Vagina (tissue), 2 donors: ENCODE data around the gene KIF26A. TPM values are rescaled to one million over a fixed set of nuclear protein-coding genes. Genes with fewer than 3 reads are reported as not detected.

ENCODE experiments used
- DNase-seq, 2 donors: peaks; one replicate each; pipeline ENCODE4 v3.0.0-alpha.2; 2017; ENCODE audit errors: extremely low spot score in 2 of 2
- H3K27ac ChIP-seq: fragments of 200-600 bp; sonication (generic); one replicate; pipeline ENCODE4 v1.5.1; 2019
- H3K27me3 ChIP-seq: fragments of 200-600 bp; sonication (generic); one replicate; pipeline ENCODE4 v1.5.1; 2019
- H3K36me3 ChIP-seq, 2 donors: fragments of 200-600 bp; sonication (generic); one replicate each; pipeline ENCODE4 v1.5.1; 2017 to 2019
- H3K4me1 ChIP-seq: fragments of 200-600 bp; sonication (generic); one replicate; pipeline ENCODE4 v1.5.1; 2019
- H3K4me3 ChIP-seq, 2 donors: fragments of 200-600 bp; sonication (generic); 1 replicate in 1 of 2; 2 replicates in 1 of 2; pipeline ENCODE4 v1.5.1; 2016 to 2019
- H3K9me3 ChIP-seq: fragments of 200-600 bp; sonication (generic); one replicate; pipeline ENCODE4 v1.5.1; 2019
- POLR2A ChIP-seq, 2 donors: fragments of 450-650 bp; IDR thresholded peaks; one replicate each; pipeline ENCODE4 v1.6.1; 2017; ENCODE audit warnings: antibody characterized with exemption in 2 of 2, mild to moderate bottlenecking in 2 of 2, moderate library complexity in 2 of 2
- POLR2AphosphoS5 ChIP-seq, 2 donors: sonication (generic); formaldehyde crosslinking; IDR thresholded peaks; one replicate each; pipeline ENCODE4 v1.9.0; 2017; ENCODE audit warnings: antibody characterized with exemption in 2 of 2, mild to moderate bottlenecking in 2 of 2, low read depth in 1 of 2; ENCODE audit not compliant: insufficient read depth in 1 of 2
- intact Hi-C: fragments of 100-400 bp; cut with DNase I; formaldehyde crosslinking; loops from one replicate; pipeline ENCODE4 v1.15.1; 2023
- total RNA-seq: library from RNA; depleted of rRNA; stranded (reverse); fragments of >200 nt; gene quantifications from one replicate; pipeline ENCODE4 v1.2.3, GENCODE V29; 2016
- TF ChIP-seq, protein P1 (sequence below), 3 experiments: fragments of 450-650 bp in 2 of 3; fragments of 200-600 bp in 1 of 3; sonication (generic) in 1 of 3; IDR thresholded peaks; one replicate each; pipeline ENCODE4 v1.5.1; 2017 to 2019; ENCODE audit warnings: antibody characterized with exemption in 3 of 3, mild to moderate bottlenecking in 2 of 3, moderate library complexity in 2 of 3

The KIF26A gene
- total RNA-seq, 1 donor from 2014 or later: 2.7 TPM

DNA sequence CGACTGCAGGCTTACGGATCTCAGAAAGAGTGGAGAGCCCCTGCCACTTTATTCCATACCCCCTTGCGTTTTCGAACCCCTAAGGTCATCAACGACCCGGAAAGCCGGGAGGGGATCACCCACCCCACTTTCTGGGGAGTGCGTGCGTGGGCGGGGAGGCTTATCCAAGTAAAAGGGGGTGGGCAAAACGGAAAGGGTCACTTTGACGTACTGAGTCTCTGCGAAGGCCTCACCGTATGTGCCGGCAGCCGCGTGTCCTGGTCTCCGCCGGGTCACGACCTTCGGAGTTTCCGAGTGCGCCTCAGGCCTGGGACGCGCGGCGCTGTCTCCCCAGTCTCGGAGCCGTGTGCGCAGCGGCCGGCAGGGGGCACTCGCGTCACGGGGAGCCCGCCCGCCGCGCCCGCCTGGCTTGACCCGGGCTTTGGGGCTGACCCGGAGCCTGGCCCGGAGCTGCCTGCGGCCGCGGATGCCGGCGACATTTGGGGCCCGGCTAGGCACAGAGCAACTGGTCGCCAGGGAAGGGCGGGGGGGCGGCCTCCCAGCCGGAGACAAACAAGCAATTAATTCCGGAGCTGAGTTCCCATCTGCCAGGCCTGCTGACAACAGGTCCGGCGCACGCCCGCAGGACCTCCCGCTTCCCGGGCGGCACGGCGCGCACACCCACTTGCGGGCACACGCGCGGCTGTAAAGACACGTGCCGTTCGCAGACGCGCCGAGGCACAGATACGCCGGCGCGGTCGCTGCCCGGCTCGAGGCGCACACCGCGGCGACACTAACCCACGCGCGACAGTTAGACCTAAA, 890 bp upstream of the KIF26A start:
- H3K27ac ChIP-seq: peak overlapping the region; percentile 15
- peak overlapping the region; percentile 52 to 56 for H3K4me3 ChIP-seq
- DNase-seq: no peak
- no peak for TF ChIP-seq POLR2A (IDR thresholded peaks at IDR 0.05)
- TF ChIP-seq, protein P1, sequence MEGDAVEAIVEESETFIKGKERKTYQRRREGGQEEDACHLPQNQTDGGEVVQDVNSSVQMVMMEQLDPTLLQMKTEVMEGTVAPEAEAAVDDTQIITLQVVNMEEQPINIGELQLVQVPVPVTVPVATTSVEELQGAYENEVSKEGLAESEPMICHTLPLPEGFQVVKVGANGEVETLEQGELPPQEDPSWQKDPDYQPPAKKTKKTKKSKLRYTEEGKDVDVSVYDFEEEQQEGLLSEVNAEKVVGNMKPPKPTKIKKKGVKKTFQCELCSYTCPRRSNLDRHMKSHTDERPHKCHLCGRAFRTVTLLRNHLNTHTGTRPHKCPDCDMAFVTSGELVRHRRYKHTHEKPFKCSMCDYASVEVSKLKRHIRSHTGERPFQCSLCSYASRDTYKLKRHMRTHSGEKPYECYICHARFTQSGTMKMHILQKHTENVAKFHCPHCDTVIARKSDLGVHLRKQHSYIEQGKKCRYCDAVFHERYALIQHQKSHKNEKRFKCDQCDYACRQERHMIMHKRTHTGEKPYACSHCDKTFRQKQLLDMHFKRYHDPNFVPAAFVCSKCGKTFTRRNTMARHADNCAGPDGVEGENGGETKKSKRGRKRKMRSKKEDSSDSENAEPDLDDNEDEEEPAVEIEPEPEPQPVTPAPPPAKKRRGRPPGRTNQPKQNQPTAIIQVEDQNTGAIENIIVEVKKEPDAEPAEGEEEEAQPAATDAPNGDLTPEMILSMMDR (IDR thresholded peaks at IDR 0.05): peak; percentile 68 to 93 (median 87)
- peaks cover 48% of the 10 kb centered on the region for H3K4me1 ChIP-seq
- no peaks in the 10 kb centered on the region for H3K9me3 ChIP-seq
- no peaks in the 10 kb centered on the region for H3K27me3 ChIP-seq
- intact Hi-C loops: loop anchor here (5.0 to 10.0 kb wide), 2 partner anchors 427 to 500 kb away; no protein-coding TSS in a partner anchor
- no peaks in the 10 kb centered on the region for H3K36me3 ChIP-seq

DNA sequence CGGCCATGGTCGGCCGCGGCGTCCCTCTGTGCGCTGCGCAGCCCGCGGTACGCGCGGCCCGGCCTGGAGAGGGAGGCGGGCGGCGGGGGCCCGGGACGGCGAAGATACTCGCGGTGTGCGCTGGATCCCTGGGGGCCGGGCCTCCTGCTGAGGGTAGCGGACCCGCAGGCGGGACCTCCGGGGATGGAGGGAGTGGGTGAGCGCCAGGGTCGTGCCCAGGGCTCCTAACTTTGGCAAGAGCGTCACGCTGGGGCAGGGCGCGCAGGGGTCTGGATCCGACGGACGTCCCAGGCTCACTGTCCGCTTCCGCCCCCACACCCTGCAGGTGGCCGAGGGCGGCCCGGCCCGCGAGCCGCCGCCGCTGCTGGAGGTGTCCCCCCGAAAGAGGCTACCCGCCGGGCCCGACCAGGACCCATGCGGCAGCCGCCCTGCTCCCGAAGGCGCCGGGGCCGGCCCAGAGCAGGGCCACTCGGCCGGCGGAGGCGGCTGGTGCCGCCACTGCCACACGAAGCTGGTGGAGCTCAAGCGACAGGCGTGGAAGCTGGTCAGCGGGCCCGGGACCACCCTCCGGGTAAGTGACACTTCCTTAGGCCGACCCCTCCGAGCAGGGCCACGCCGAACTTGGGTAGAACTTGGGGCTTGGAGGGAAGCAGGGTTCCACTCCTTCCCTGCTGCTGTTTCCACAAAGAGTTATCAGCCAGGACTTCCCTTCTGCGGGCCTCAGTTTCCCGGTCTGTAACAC, 502 bp downstream of the KIF26A start:
- Histone ChIP-seq H3K27me3 (no peaks in the 10 kb centered on the region), H3K36me3 (no peaks in the 10 kb centered on the region), H3K9me3 (no peaks in the 10 kb centered on the region), H3K4me3 (peak overlapping the region; percentile 52 to 56), H3K27ac (peak overlapping the region; percentile 15), H3K4me1 (peaks cover 48% of the 10 kb centered on the region)
- no peak for TF ChIP-seq POLR2AphosphoS5 (IDR thresholded peaks at IDR 0.05; ENCODE audit: insufficient read depth in 1 of 2, low read depth in 1 of 2)
- no peak for TF ChIP-seq POLR2A (IDR thresholded peaks at IDR 0.05)
- TF ChIP-seq, protein P1 (IDR thresholded peaks at IDR 0.05): no peak
- no peak for DNase-seq
- intact Hi-C loops: loop anchor here (5.0 to 10.0 kb wide), 2 partner anchors 426 to 498 kb away; no protein-coding TSS in a partner anchor

DNA sequence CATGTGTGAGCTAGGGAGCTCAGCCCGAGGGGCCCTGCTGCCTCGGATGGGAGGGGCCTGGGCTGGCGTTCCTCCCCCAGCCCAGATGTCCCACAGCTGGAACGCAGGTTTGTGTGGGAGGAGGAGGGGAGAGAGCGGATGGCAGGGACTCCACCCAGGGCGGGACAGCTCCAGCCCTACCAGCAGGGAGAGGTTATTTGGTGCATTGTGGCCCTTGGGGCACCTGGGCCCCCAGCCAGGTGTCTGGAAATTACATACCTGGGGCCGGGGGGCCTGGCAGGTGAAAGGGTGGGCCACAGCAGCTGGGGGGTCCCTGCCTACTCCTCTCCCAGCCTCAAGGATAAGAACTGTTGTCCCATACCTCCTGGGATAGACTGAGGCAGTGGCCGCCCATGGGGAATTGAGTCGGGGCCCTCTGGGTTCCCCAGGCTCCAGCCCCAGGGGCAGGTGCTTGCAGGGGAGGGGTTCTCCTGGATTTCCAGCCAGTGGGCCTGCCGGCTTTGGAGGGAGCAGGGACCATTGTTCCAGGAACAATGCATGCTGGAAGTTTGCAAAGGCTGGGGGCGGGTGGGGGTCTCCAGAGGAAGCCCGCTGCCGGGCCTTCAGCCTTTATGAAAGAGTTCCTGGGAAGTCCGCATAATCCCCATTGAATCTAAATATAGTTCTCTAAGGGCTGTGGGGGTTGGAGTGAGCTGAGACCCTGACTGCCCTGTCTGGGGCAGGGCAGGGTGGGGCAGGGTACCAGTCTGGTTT, 1.2 kb downstream of the KIF26A start:
- Histone ChIP-seq H3K4me1 (peaks cover 48% of the 10 kb centered on the region), H3K4me3 (peak overlapping the region; percentile 52 to 56), H3K36me3 (no peaks in the 10 kb centered on the region), H3K9me3 (no peaks in the 10 kb centered on the region), H3K27me3 (no peaks in the 10 kb centered on the region), H3K27ac (peak overlapping the region; percentile 15)
- intact Hi-C loops: loop anchor here (5.0 to 10.0 kb wide), 2 partner anchors 425 to 498 kb away; no protein-coding TSS in a partner anchor
- TF ChIP-seq, protein P1 (IDR thresholded peaks at IDR 0.05): no peak
- TF ChIP-seq POLR2AphosphoS5 (IDR thresholded peaks at IDR 0.05; ENCODE audit: insufficient read depth in 1 of 2, low read depth in 1 of 2) (no peak), POLR2A (IDR thresholded peaks at IDR 0.05) (no peak)
- DNase-seq: no peak

DNA sequence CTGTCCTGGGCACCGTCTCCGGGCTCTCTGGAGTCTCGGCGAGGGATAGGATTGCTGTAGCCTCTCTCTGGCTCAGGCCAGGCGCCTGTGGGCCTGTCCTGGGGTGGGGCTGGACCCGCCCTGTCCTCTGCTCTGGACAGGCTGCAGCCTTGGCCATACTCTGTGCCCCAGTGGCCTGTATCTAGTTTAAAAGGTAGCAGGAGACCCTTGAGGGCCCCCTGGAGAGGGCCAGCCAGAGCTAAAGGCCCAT, 1.8 kb downstream of the KIF26A start:
- H3K36me3 ChIP-seq: no peaks in the 10 kb centered on the region
- H3K4me1 ChIP-seq: peaks cover 46% of the 10 kb centered on the region
- H3K4me3 ChIP-seq: peak overlapping the region in 1 of 2 donors; percentile 52
- no peak overlapping the region for H3K27ac ChIP-seq
- TF ChIP-seq, protein P1 (IDR thresholded peaks at IDR 0.05): no peak
- TF ChIP-seq POLR2AphosphoS5 (IDR thresholded peaks at IDR 0.05; ENCODE audit: insufficient read depth in 1 of 2, low read depth in 1 of 2) (no peak), POLR2A (IDR thresholded peaks at IDR 0.05) (no peak)
- intact Hi-C loops: no loop called here
- H3K27me3 ChIP-seq: no peaks in the 10 kb centered on the region
- no peak for DNase-seq
- H3K9me3 ChIP-seq: no peaks in the 10 kb centered on the region
